Lower leg skin (tissue), 4 donors: ENCODE data around the gene DYRK1B. TPM values are rescaled to one million over a fixed set of nuclear protein-coding genes. Genes with fewer than 3 reads are reported as not detected.
"Not testable (repeated sequence)": the region's sequence is repeated elsewhere in the genome, so short reads cannot be mapped to it uniquely, and the experiment has no call there.

ENCODE experiments used
- DNase-seq, 2 donors: peaks; one replicate each; pipeline ENCODE4 v3.0.0-alpha.2; 2019; ENCODE audit warnings: low spot score in 2 of 2
- H3K4me3 ChIP-seq: fragments of 200-600 bp; sonication (generic); 2 replicates; pipeline ENCODE4 v1.5.1; 2017; ENCODE audit warnings: mild to moderate bottlenecking, low read depth; ENCODE audit not compliant: poor library complexity, severe bottlenecking
- POLR2A ChIP-seq, 2 donors: fragments of 450-650 bp; IDR thresholded peaks; one replicate each; pipeline ENCODE4 v1.6.1; 2016 to 2017; ENCODE audit warnings: antibody characterized with exemption in 2 of 2, mild to moderate bottlenecking in 1 of 2, moderate library complexity in 1 of 2
- WGBS, 2 donors: methylation state at CpG; one replicate each; pipeline ENCODE4 v1.1.5; 2018; 5-methylcytosine and 5-hydroxymethylcytosine counted together
- intact Hi-C: fragments of 100-400 bp; cut with DNase I; formaldehyde crosslinking; loops from one replicate; pipeline ENCODE4 v1.15.0; 2023; ENCODE audit warnings: low total_unique reads
- total RNA-seq, 4 donors: library from RNA; depleted of rRNA; stranded (reverse); fragments of >200 nt; gene quantifications; one replicate each; pipeline ENCODE4 v1.1.0, GENCODE V29; 2016
- TF ChIP-seq, protein P1 (sequence below), 3 donors: fragments of 450-650 bp; IDR thresholded peaks; one replicate each; pipeline ENCODE4 v1.5.1; 2016; ENCODE audit warnings: antibody characterized with exemption in 3 of 3, mild to moderate bottlenecking in 3 of 3, moderate library complexity in 2 of 3

DYRK1B gene
- total RNA-seq, 4 donors from 2014 or later: 14.8 to 29.0 (median 19.7) TPM

DNA sequence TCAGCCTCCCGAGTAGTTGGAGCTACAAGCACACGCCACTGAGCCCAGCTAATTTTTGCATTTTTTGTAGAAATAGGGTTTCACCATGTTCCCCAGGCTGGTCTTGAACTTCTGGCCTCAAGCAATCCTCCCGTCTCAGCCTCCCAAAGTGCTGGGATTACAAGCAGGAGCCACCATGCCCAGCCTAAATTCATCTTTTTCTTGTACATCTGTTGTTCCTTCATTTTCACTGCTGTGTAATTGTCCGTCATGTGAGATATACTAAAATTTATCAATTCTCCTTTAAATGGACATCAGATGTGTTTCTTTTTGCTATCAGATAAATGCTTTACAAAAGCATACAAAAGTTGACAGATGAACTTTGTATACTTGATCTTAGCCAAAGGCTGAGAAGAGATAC lies 22.9 kb downstream of the DYRK1B start:
- no peak overlapping the region for H3K4me3 ChIP-seq
- DNase-seq: no peak
- WGBS, 2 donors: 86 to 94% methylated on average over 4 of the region's 4 CpGs
- intact Hi-C loops: no loop called here
- TF ChIP-seq, protein P1, sequence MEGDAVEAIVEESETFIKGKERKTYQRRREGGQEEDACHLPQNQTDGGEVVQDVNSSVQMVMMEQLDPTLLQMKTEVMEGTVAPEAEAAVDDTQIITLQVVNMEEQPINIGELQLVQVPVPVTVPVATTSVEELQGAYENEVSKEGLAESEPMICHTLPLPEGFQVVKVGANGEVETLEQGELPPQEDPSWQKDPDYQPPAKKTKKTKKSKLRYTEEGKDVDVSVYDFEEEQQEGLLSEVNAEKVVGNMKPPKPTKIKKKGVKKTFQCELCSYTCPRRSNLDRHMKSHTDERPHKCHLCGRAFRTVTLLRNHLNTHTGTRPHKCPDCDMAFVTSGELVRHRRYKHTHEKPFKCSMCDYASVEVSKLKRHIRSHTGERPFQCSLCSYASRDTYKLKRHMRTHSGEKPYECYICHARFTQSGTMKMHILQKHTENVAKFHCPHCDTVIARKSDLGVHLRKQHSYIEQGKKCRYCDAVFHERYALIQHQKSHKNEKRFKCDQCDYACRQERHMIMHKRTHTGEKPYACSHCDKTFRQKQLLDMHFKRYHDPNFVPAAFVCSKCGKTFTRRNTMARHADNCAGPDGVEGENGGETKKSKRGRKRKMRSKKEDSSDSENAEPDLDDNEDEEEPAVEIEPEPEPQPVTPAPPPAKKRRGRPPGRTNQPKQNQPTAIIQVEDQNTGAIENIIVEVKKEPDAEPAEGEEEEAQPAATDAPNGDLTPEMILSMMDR (IDR thresholded peaks at IDR 0.05): no peak
- TF ChIP-seq POLR2A (IDR thresholded peaks at IDR 0.05): no peak

DNA sequence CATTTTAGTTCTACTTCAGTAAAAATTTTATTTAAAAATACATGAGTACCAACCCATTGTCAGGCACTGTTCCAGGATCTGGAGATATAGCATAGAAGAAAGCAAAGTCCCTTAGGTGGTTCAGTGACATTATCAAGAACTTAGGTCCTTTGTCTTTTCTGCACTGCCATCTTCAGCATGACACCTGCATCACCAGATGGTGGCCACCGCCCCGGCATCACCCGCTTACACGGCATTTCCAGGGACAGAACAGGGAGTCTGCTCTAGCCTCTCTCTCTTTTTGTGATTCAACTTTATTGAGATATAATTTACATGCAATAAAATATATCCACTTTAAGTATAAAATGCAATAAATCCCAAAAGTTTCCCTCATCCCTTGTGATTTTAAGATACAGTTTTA lies 23.5 kb downstream of the DYRK1B start:
- H3K4me3 ChIP-seq: no peak overlapping the region
- intact Hi-C loops: no loop called here
- no peak for DNase-seq
- 85 to 87% methylated on average over 4 of the region's 4 CpGs for WGBS, 2 donors
- no peak for TF ChIP-seq POLR2A (IDR thresholded peaks at IDR 0.05)
- TF ChIP-seq, protein P1 (IDR thresholded peaks at IDR 0.05): no peak

DNA sequence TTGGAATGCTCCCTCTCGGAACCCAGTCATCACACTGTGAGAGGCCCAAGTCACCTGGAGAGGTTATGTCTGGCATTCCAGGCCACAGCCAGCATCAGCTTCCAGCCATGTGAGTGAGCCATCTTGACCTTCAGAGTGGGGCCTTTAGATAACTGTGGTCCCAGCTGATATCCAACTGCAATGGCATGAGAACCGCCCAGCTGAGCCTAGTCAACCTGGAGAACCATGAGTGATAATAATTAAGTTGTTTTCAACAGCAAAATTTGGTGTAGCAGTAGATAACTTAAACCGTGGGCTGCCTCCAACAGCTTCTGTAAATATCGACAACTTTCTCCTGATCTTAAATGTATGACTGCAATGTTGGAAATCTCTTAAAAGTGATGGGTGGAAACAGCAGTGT lies 24.6 kb downstream of the DYRK1B start:
- H3K4me3 ChIP-seq: no peak overlapping the region
- 94% methylated on average over 4 of the region's 4 CpGs for WGBS, 2 donors
- intact Hi-C loops: no loop called here
- DNase-seq: no peak
- no peak for TF ChIP-seq POLR2A (IDR thresholded peaks at IDR 0.05)
- TF ChIP-seq, protein P1 (IDR thresholded peaks at IDR 0.05): no peak

DNA sequence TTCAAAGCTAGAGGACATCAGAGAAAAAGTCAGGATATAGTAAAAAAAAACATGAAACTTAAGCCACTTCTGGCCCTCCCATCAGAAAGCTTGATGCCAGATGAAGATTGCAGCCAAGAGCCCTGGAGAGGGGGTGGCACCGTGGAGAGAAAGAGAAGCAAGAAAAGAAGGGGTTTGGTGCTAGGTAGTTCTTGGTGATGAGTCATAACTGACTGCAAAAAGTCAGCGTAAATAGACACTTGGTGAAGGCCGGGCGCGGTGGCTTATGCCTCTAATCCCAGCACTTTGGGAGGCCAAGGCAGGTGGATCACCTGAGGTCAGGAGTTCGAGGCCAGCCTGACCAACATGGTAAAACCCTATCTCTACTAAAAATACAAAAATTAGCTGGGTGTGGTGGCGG lies 25.3 kb downstream of the DYRK1B start:
- DNase-seq, H3K4me3 ChIP-seq, intact Hi-C loops: not testable (repeated sequence)
- WGBS, 2 donors: 48 to 53% methylated on average over 7 of the region's 7 CpGs

DNA sequence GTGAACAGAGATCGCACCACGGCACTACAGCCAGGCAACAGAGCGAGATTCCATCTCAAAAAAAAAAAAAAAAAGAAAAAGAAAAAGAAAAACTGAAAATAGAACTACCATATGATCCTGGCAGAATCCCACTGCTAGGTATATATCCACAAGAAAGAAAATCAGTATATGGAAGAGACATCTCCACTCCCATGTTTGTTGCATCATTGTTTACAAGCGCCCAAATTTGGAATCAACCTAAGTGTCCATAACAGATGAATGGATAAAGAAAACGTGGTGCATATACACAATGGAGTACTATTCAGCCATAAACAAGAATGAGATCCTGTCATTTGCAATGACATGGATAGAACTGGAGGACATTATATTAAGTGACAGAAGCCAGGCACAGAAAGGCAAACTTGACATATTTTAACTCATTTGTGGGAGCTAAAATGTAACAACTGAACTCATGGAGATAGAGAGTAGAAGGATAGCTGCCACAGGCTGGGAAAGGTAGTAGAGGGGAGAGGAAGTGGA lies 26.1 kb downstream of the DYRK1B start:
- TF ChIP-seq, protein P1 (IDR thresholded peaks at IDR 0.05): no peak
- TF ChIP-seq POLR2A (IDR thresholded peaks at IDR 0.05): no peak
- H3K4me3 ChIP-seq: no peak overlapping the region
- intact Hi-C loops: no loop called here
- no peak for DNase-seq
- 80 to 81% methylated on average over 5 of the region's 5 CpGs for WGBS, 2 donors

DNA sequence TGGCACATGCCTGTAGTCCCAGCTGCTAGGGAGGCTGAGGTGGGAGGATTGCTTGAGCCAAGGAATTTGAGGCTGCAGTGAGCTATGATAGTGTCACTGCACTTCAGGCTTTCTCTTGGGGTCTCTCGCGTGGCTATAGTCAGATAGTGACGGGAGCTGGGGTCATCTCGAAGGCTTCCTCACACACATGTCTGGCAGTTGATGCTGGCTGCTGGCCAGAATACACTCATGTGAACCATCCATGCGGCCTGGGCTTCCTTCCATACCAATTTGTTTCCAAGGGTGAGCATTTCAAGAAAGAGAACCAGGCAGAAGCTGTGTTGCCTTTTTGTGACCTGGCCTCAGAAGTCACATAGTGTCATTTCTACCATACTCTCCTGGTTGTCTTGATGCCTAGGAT lies 28.9 kb downstream of the DYRK1B start:
- intact Hi-C loops: no loop called here
- DNase-seq: no peak

More for the DNA sequence above, 28.9 kb downstream of the DYRK1B start:
- TF ChIP-seq, protein P1 (IDR thresholded peaks at IDR 0.05): no peak
- TF ChIP-seq POLR2A (IDR thresholded peaks at IDR 0.05): no peak
- H3K4me3 ChIP-seq: no peak overlapping the region
- 53 to 56% methylated on average over 5 of the region's 5 CpGs for WGBS, 2 donors
